ENCODE results near the gene ABCC8. TPM values are rescaled to one million over a fixed set of nuclear protein-coding genes. Genes with fewer than 3 reads are reported as not detected.

ABCC8 gene
- total and polyA plus RNA-seq, 2 of the 8 experiments (the other 6 are each of a cell fraction or from before 2014, with no cell fraction given): 3.7 to 4.9 TPM

DNA sequence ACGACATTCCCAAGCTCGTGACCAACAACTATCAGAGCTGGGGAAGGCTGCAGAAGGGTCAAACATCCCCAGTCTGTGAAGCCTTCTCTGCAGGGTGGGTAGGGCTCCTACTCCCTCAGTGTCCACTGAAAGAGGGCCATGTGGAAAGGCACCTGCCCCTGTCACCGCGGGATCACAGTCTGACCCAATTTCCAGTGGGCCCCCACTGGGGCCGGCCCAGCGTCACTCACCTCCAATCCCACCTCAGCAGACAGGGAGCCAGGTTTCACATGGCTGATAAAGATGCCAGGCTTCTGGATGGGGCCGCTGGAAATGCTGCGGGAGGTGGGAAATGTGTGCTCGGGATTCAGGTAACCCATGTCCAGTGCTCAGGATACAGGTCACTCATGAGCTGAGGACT lies 47.6 kb upstream of the ABCC8 start (continued):
- TF ChIP-seq, protein P1, sequence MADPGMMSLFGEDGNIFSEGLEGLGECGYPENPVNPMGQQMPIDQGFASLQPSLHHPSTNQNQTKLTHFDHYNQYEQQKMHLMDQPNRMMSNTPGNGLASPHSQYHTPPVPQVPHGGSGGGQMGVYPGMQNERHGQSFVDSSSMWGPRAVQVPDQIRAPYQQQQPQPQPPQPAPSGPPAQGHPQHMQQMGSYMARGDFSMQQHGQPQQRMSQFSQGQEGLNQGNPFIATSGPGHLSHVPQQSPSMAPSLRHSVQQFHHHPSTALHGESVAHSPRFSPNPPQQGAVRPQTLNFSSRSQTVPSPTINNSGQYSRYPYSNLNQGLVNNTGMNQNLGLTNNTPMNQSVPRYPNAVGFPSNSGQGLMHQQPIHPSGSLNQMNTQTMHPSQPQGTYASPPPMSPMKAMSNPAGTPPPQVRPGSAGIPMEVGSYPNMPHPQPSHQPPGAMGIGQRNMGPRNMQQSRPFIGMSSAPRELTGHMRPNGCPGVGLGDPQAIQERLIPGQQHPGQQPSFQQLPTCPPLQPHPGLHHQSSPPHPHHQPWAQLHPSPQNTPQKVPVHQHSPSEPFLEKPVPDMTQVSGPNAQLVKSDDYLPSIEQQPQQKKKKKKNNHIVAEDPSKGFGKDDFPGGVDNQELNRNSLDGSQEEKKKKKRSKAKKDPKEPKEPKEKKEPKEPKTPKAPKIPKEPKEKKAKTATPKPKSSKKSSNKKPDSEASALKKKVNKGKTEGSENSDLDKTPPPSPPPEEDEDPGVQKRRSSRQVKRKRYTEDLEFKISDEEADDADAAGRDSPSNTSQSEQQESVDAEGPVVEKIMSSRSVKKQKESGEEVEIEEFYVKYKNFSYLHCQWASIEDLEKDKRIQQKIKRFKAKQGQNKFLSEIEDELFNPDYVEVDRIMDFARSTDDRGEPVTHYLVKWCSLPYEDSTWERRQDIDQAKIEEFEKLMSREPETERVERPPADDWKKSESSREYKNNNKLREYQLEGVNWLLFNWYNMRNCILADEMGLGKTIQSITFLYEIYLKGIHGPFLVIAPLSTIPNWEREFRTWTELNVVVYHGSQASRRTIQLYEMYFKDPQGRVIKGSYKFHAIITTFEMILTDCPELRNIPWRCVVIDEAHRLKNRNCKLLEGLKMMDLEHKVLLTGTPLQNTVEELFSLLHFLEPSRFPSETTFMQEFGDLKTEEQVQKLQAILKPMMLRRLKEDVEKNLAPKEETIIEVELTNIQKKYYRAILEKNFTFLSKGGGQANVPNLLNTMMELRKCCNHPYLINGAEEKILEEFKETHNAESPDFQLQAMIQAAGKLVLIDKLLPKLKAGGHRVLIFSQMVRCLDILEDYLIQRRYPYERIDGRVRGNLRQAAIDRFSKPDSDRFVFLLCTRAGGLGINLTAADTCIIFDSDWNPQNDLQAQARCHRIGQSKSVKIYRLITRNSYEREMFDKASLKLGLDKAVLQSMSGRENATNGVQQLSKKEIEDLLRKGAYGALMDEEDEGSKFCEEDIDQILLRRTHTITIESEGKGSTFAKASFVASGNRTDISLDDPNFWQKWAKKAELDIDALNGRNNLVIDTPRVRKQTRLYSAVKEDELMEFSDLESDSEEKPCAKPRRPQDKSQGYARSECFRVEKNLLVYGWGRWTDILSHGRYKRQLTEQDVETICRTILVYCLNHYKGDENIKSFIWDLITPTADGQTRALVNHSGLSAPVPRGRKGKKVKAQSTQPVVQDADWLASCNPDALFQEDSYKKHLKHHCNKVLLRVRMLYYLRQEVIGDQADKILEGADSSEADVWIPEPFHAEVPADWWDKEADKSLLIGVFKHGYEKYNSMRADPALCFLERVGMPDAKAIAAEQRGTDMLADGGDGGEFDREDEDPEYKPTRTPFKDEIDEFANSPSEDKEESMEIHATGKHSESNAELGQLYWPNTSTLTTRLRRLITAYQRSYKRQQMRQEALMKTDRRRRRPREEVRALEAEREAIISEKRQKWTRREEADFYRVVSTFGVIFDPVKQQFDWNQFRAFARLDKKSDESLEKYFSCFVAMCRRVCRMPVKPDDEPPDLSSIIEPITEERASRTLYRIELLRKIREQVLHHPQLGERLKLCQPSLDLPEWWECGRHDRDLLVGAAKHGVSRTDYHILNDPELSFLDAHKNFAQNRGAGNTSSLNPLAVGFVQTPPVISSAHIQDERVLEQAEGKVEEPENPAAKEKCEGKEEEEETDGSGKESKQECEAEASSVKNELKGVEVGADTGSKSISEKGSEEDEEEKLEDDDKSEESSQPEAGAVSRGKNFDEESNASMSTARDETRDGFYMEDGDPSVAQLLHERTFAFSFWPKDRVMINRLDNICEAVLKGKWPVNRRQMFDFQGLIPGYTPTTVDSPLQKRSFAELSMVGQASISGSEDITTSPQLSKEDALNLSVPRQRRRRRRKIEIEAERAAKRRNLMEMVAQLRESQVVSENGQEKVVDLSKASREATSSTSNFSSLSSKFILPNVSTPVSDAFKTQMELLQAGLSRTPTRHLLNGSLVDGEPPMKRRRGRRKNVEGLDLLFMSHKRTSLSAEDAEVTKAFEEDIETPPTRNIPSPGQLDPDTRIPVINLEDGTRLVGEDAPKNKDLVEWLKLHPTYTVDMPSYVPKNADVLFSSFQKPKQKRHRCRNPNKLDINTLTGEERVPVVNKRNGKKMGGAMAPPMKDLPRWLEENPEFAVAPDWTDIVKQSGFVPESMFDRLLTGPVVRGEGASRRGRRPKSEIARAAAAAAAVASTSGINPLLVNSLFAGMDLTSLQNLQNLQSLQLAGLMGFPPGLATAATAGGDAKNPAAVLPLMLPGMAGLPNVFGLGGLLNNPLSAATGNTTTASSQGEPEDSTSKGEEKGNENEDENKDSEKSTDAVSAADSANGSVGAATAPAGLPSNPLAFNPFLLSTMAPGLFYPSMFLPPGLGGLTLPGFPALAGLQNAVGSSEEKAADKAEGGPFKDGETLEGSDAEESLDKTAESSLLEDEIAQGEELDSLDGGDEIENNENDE (IDR thresholded peaks at IDR 0.05; ENCODE audit: insufficient replicate concordance, low read length): no peak
- TF ChIP-seq RAD21 (IDR thresholded peaks at IDR 0.05 in 1 of 2, conservative IDR thresholded peaks at IDR 0.05 in 1 of 2; ENCODE audit: low read depth in 2 of 2, low read length in 2 of 2) (no peak), RBBP5 (IDR thresholded peaks at IDR 0.05; ENCODE audit: borderline replicate concordance, low read depth, low read length) (no peak), FOSL1 (IDR thresholded peaks at IDR 0.05; ENCODE audit: insufficient read depth, low read depth, low read length) (no peak), KDM5A (IDR thresholded peaks at IDR 0.05; ENCODE audit: low read length) (no peak), KDM1A (IDR thresholded peaks at IDR 0.05; ENCODE audit: borderline replicate concordance, low read length) (no peak), NRF1 (IDR thresholded peaks at IDR 0.05; ENCODE audit: low read depth, low read length) (no peak), GTF2F1 (IDR thresholded peaks at IDR 0.05; ENCODE audit: borderline replicate concordance, low read depth, low read length) (no peak)
- TF ChIP-seq, protein P2, sequence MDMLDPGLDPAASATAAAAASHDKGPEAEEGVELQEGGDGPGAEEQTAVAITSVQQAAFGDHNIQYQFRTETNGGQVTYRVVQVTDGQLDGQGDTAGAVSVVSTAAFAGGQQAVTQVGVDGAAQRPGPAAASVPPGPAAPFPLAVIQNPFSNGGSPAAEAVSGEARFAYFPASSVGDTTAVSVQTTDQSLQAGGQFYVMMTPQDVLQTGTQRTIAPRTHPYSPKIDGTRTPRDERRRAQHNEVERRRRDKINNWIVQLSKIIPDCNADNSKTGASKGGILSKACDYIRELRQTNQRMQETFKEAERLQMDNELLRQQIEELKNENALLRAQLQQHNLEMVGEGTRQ (IDR thresholded peaks at IDR 0.05; ENCODE audit: low read length): no peak
